PC-9 (cell line): ENCODE results near the gene LIN37. TPM values are rescaled to one million over a fixed set of nuclear protein-coding genes. Genes with fewer than 3 reads are reported as not detected.

Experiments used
- BruUV-seq: library from RNA; stranded (reverse); fragments of 400-500 nt; replicated peaks from 2 replicates; lab custom pipeline; 2021; lab: Mats Ljungman, UMichigan
- CTCF ChIA-PET: fragments of 300-600 bp; sonication (Branson Sonifier 250); formaldehyde crosslinking; loops from one replicate; lab custom pipeline; 2022; ENCODE audit warnings: antibody characterized with exemption; lab: Charles Lee
- POLR2A ChIA-PET: fragments of 300-600 bp; sonication (Branson Sonifier 250); formaldehyde crosslinking; loops from one replicate; lab custom pipeline; 2022; ENCODE audit warnings: antibody characterized with exemption; ENCODE audit not compliant: unreplicated experiment; lab: Charles Lee
- DNase-seq, 2 experiments: peaks; one replicate each; pipeline versions ENCODE4 v3.0.0 to v3.0.0-alpha.2; 2015 to 2022; ENCODE audit warnings: mixed read lengths in 1 of 2
- H2AFZ ChIP-seq: fragments of 200-600 bp; sonication (generic); 2 replicates; pipeline ENCODE4 v1.8.1; 2017; ENCODE audit warnings: antibody characterized with exemption
- H3F3A ChIP-seq: fragments of 200-600 bp; sonication (generic); 2 replicates; pipeline ENCODE4 v1.8.1; 2017; ENCODE audit warnings: antibody characterized with exemption, mild to moderate bottlenecking, low read depth; ENCODE audit not compliant: insufficient read depth
- H3K27ac ChIP-seq: fragments of 200-600 bp; sonication (generic); 2 replicates; pipeline ENCODE4 v1.6.1; 2016; ENCODE audit warnings: mixed run types
- H3K27me3 ChIP-seq: fragments of 200-600 bp; sonication (generic); 2 replicates; pipeline ENCODE4 v1.6.1; 2016; ENCODE audit warnings: low read depth, mixed run types; ENCODE audit not compliant: insufficient read depth
- H3K36me3 ChIP-seq: fragments of 200-600 bp; sonication (generic); 2 replicates; pipeline ENCODE4 v1.6.1; 2016; ENCODE audit warnings: low read depth, mixed run types
- H3K4me1 ChIP-seq: fragments of 200-600 bp; sonication (generic); replicated peaks from 2 replicates; pipeline ENCODE4 v1.6.1; 2016; ENCODE audit warnings: mixed run types; ENCODE audit not compliant: insufficient read depth
- H3K4me2 ChIP-seq: fragments of 200-600 bp; sonication (generic); 2 replicates; pipeline ENCODE4 v1.6.1; 2017; ENCODE audit warnings: mixed run types
- H3K4me3 ChIP-seq: fragments of 200-600 bp; sonication (generic); 2 replicates; pipeline ENCODE4 v1.6.1; 2016; ENCODE audit warnings: mixed run types
- H3K79me2 ChIP-seq: fragments of 200-600 bp; sonication (generic); 2 replicates; pipeline ENCODE4 v1.6.1; 2017; ENCODE audit warnings: low read depth, mixed run types
- H3K9me2 ChIP-seq: fragments of 200-600 bp; sonication (generic); 2 replicates; pipeline ENCODE4 v1.8.1; 2017; ENCODE audit warnings: mild to moderate bottlenecking; ENCODE audit not compliant: insufficient read depth
- H3K9me3 ChIP-seq: fragments of 200-600 bp; sonication (generic); 2 replicates; pipeline ENCODE4 v1.8.1; 2016; ENCODE audit warnings: low read depth; ENCODE audit not compliant: insufficient read depth
- H4K20me1 ChIP-seq: fragments of 200-600 bp; sonication (generic); 2 replicates; pipeline ENCODE4 v1.8.1; 2017; ENCODE audit not compliant: insufficient read depth
- CTCF ChIP-seq: fragments of 200-600 bp; sonication (generic); conservative IDR thresholded peaks from 2 replicates; pipeline ENCODE4 v1.6.1; 2017; ENCODE audit warnings: mixed run types, antibody characterized with exemption, mild to moderate bottlenecking, moderate library complexity
- EZH2 ChIP-seq: fragments of 200-600 bp; sonication (generic); IDR thresholded peaks from 2 replicates; pipeline ENCODE4 v1.8.0; 2017; ENCODE audit warnings: antibody characterized with exemption, low read depth
- intact Hi-C: fragments of 100-400 bp; cut with micrococcal nuclease; formaldehyde crosslinking; loops from one replicate; pipeline ENCODE4 v1.10.0; 2022; ENCODE audit not compliant: unreplicated experiment
- total RNA-seq: library from RNA; stranded (reverse); gene quantifications from 2 replicates; pipeline ENCODE4 v1.2.3, GENCODE V29; 2021

Gene LIN37
- total RNA-seq, 1 experiment from 2014 or later = 17.0 TPM

GRCh38 chr19:35710784-35711723, 37.3 kb upstream of the LIN37 start:
- H3K27me3 ChIP-seq = no peaks in the 10 kb centered on the region
- CTCF ChIA-PET = interaction anchor here (0.6 kb wide), 1 partner anchor 230 kb away, joined by 6 read pairs; no protein-coding TSS in a partner anchor
- no peak overlapping the region for H3K4me3 ChIP-seq
- H3K9me3 ChIP-seq = no peaks in the 10 kb centered on the region
- H3K4me2 ChIP-seq = no peak overlapping the region
- H3K27ac ChIP-seq = no peak overlapping the region
- BruUV-seq = no TSS peak
- H2AFZ ChIP-seq = no peak overlapping the region
- POLR2A ChIA-PET = no interaction called here
- peaks cover 20% of the 10 kb centered on the region for H3K4me1 ChIP-seq
- H4K20me1 ChIP-seq = no peaks in the 10 kb centered on the region
- no peaks in the 10 kb centered on the region for H3F3A ChIP-seq
- TF ChIP-seq CTCF = no peak
- TF ChIP-seq EZH2 = no peak
- DNase-seq = no peak
- intact Hi-C loops = no loop called here
- H3K9me2 ChIP-seq = no peaks in the 10 kb centered on the region
- peaks cover 12% of the 10 kb centered on the region; the same call in 1 of the 2 replicates for H3K79me2 ChIP-seq
- no peaks in the 10 kb centered on the region for H3K36me3 ChIP-seq

GRCh38 chr19:35712567-35713505, 35.5 kb upstream of the LIN37 start:
- ChIA-PET CTCF (interaction anchor here (0.7 kb wide), 1 partner anchor 358 kb away, joined by 3 read pairs; no protein-coding TSS in a partner anchor), POLR2A (no interaction called here)
- intact Hi-C loops = no loop called here
- Histone ChIP-seq H3K79me2 (peaks cover 12% of the 10 kb centered on the region; the same call in 1 of the 2 replicates), H3K4me2 (no peak overlapping the region), H3K9me2 (no peaks in the 10 kb centered on the region), H2AFZ (no peak overlapping the region), H4K20me1 (no peaks in the 10 kb centered on the region), H3K27me3 (no peaks in the 10 kb centered on the region), H3K4me1 (peaks cover 20% of the 10 kb centered on the region), H3K27ac (no peak overlapping the region), H3K4me3 (no peak overlapping the region), H3K9me3 (no peaks in the 10 kb centered on the region), H3K36me3 (no peaks in the 10 kb centered on the region), H3F3A (peaks cover 6% of the 10 kb centered on the region; the same call in 1 of the 2 replicates)
- TF ChIP-seq EZH2 (no peak), CTCF (no peak)
- DNase-seq = no peak
- BruUV-seq = no TSS peak

- no peak for TF ChIP-seq CTCF
- TF ChIP-seq EZH2 = no peak
- ChIA-PET POLR2A (no interaction called here), CTCF (interaction anchor here (0.7 kb wide), 1 partner anchor 359 kb away, joined by 3 read pairs; no protein-coding TSS in a partner anchor)
- no peak for DNase-seq
- H3K9me2 ChIP-seq = no peaks in the 10 kb centered on the region
- H3K4me2 ChIP-seq = no peak overlapping the region
- H3K27me3 ChIP-seq = no peaks in the 10 kb centered on the region
- no peak overlapping the region for H3K27ac ChIP-seq
- intact Hi-C loops = no loop called here
- H3K4me3 ChIP-seq = no peak overlapping the region
- BruUV-seq = no TSS peak
- H4K20me1 ChIP-seq = 0 out of 2 replicates have a peak, but pooled peaks cover under 1% of the 10 kb centered on the region
- H3K9me3 ChIP-seq = no peaks in the 10 kb centered on the region
- H3F3A ChIP-seq = peaks cover 6% of the 10 kb centered on the region; the same call in 1 of the 2 replicates
- H3K79me2 ChIP-seq = peaks cover 16% of the 10 kb centered on the region
- no peaks in the 10 kb centered on the region for H3K36me3 ChIP-seq
- peaks cover 16% of the 10 kb centered on the region for H3K4me1 ChIP-seq
- no peak overlapping the region for H2AFZ ChIP-seq
These were observed 34.9 kb upstream of the LIN37 start for GRCh38 chr19:35713506-35713850.
